Daoy (cell line): ENCODE measurements around the gene EXOC6B. TPM values are rescaled to one million over a fixed set of nuclear protein-coding genes. Genes with fewer than 3 reads are reported as not detected.

Experiments
- DNase-seq: peaks from one replicate; pipeline ENCODE4 v3.0.0-alpha.2; 2015; ENCODE audit warnings: low read depth
- total RNA-seq: library from RNA; depleted of rRNA; stranded (reverse); fragments of >200 nt; shearing (Covaris generic); gene quantifications from 2 replicates; pipeline ENCODE4 v1.2.3, GENCODE V29; 2014

The EXOC6B gene
- total RNA-seq, 1 experiment from 2014 or later = 7.6 TPM

DNA sequence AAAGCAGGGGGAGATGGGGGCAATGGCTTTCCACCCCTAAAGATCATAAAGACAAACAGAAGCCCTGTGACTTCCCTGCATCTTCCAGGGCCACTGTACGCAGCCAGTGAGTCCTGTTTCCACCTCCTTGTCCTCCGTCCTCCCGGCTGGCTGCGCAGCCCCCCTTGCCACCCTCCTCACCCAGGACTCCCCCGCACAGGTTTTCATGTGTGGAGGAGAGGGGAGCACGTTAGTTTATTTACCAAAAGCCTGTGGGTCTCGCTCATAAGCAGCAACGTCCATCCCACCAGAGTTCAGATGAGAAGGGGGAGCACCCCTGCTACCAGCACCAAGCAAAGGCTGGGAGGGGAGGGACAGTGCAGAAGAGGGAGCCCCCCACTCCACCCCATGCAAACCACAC, 689.9 kb downstream of the EXOC6B start:
- no peak for DNase-seq

DNA sequence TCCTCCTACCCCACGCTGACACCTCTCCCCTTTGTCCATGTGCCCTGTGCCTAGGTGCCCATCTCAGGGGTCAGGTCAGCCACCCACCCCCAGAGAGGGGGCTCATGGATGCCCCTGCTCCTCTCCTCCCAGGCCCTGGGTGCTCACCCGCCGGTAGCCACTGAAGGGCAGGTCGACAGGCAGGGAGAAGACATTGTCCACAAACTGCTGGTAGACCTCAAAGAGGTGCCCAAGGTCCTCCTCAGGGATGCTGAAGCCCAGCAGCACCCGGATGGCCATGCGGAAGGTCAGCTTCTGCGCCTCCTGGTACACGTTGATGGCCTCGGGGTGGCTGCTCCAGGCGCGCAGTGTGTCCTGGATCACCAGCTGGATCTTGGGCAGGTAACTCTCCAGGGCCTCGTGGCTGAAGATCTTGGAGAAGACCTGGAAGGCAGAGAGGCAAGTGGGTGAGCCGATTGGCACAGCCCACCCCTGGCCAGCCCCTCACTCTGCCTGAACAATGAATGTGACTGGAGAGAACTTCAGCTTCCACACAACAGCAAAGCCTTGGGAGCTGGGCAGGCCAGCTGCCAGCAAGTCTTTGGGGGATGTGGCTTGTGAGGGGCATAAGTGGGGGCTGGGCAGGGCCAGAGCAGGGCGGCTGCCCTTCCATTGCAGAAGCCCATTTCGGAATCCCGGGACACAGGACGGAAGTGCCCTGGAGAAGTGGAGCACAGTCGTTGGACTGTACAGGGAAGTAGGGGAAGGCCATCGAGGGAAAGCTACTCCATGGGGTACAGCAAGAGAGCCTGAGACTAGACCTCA, 690.6 kb downstream of the EXOC6B start:
- DNase-seq = no peak

DNA sequence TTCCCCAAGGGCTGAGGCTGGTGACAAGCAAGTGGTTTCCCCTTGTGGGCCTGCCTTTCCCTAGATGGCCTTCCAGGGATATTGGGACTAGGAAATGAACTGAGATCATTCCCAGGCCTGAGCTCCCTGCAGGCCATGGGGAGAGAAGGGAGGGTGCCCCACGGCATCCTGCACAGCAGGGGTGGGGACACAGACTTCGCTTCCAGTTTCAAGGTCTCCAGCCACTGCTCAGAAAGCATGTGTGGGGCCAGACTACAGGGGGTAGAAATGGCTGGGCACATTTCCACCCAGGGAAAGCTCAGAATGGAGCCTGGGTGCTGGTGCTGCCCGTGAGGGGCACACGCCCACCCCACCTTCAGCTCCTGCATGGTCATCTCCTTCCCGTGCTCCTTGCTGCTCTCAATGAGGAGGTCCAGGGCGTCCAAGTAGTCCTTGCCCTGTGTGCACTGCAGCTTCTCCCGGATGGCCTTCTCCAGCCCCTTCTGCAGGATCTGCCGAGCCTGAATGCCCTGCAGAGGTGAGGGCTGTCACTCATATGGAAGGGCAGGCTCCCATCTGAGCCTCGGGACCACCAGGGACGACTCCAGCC, 691.3 kb downstream of the EXOC6B start:
- DNase-seq = no peak

DNA sequence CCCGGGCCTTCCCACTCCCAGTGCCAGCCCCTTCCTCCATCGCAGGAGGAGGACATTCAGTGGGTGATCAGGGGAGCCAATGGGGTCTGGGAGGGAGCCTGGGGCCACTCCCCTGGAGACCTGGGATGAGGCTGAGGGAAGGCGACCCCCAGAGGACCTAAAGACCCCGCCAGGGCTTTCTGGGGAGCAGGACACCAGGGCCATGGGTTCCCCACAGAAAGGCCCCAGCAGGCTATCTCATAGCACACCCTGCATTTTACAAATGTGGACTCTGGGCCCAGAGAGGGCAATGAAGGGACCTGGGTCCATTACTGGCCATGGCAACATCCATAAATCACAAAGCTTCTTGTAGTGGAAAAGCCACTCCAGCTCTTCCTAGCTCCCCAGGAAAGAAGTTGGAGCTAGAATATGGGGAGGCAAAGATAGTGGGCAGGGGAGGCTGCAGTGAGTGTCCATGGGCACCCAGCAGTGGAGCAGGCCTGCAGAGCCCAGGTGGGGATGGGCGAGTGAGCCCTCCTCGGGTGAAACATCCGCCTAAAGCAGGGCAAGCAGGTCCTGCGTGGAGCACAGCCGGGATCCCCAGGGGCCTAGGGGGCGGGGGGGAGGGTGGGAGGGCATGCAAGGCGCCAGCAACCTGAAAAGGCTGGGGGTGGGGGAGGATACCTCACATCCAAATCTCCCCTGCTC, 692.0 kb downstream of the EXOC6B start:
- DNase-seq = no peak

DNA sequence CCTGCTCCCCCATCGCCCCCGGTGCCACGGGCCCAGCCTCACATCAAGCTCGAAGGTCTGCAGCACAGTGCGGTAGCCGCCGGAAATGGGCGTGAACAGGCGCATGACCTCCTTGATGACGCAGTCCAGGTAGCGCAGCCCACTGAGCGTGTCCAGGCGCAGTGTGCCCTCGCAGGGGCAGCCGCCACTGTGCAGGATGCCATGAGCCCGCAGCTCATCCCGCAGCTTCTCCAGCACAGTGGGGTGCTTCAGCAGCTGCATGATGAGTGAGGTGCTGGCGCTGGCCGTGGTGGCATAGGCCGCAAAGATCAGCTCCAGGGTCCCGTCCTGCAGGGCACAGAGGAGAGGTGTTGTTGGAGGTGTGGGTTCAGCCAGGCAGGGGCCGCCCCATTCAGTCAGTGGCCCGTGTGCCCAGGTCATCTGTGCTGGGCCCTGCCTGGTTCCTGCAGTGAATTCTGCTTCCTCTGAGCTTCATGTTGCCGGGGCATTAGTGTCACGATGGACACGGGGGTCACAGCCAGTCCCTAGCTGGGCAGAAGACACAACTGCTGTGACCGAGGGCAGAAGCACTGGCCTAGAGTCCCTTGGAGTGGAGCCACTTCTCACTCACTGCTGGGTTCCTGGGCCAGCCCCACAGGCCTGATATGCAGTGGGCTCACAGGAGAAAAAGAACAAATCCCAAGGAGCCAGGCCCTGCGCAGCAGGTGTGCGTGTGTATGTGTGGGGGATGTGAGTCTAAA, 692.7 kb downstream of the EXOC6B start:
- DNase-seq = no peak

DNA sequence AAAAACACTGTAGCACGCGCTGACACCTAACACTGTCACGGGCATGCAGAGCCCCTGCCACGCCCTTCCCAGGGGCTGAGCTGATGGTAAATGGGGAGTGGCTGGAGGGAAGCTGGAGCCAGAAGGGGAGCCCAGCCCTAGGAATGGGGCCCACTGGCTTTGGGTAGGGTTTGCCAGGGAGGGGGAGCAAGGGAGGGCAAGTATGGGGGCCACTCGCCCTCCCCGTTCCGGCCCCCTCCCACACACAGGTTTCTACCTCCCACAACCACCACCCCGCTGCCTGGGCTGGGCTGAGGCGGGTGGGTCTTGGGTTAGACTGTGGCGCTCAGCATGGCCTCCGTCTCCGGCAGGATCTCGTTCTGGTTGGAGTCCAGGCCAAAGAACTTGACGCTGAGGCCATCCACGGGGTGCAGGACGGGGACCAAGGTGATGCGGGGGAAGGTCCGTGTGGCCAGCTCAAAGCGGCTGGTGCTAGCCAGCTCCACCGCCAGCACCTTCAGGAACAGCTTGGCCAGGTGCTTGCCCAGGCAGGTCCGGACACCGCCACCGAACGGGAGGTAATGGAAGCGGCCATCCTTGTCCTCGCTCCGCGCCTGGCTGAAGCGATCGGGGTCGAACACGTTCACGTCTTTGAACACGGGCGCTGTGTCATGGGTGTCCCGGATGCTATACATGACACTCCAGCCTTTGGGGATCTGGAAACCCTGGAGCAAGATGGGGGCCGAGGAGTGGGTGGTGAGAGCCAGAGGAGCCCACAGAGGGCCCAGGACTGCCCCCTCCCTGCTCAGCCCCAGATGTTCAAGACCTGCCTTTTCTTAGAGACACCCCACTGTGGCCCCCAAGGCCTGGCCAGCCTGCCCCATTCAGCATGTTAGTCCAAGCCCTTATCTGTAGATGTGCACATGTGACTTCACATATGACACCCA, 693.7 kb downstream of the EXOC6B start:
- DNase-seq = no peak

DNA sequence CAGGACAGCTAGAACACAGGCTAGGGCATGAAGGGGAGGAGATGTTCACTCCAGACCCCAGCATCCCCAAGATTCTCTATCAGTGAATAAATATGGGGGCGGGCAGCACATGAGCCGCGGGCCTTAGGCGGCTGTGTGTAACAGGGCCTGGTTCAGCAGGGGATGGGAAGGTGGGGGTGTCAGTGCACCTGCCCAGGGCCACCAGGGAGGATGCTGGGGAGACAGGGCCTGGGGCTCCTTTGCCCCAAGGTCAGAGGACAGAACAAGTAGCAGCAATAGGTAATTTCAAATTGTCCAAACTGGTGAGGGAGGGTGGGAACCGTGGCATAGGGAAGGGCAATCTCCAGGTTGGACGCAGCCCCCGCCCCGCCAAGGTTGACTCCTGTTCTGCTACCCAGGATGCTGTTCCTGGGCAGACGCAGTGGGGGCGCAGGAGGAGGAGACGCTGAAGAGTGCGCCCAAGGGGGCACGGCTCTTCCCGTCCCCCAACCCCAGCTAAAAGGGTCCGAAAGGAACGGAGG, 694.4 kb downstream of the EXOC6B start:
- no peak for DNase-seq

DNA sequence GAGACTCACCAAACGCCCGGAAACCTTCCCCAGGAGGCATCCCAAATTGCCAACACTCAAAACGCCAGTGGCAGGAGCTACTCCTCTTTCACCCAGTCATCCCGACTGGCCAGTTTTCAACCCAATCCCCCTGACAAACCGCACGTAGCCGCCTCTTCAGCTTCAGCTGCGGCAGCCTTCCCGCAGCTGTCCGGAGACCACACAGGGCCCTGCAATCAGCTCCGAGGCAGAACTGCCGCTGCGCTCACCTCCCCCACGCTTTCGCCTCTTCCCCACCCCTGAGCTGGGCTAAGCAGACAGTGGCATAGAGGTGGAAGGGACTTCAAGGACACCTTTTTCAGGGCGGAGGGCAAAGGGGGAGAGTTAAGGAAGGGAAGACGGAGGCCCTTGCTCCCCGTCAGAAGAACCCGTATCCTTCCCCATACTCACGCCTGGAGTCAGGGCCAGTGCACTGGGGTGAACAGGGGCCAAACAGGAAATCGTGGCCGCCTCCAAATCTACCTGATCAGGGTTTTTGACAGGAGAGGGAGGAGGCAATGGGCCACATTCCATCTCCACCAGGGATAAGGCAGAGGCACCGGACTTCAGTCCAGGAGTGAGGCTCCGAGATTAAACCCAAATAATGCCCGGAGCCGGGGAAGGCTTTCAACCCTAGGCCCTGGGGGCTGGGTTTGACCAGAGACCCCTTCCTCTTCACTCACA, 695.0 kb downstream of the EXOC6B start:
- no peak for DNase-seq

DNA sequence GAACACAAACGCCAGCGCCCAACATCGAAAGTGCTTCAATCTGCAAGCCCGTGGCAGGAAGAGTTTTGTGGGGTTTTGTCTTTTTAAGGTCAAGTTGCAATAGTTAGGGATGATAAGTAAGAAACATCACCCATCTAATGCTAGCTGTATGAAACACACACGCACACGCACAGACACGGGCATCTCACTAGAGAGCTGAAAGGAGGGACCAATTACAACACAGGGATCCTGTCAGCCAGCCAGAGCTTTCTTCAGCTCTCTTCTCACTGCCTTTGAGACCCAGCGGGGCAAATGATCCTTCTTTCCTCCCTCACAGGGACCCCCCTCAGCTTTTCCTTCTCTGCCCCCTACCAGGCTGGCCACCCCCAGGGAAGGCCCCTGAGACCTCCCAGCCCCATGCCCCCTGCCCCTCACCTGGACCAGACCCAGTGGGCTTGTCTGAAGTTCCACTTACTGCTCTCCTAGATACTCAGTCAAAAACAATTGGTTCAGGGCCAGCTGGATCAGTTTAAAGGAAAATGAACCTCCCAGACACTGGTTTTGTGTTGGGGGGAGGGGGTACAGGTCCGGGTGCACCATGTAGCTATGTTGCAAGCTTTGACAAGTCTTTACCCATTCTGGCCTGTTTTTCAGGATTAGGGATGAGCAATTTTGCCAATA, 696.0 kb downstream of the EXOC6B start:
- no peak for DNase-seq

DNA sequence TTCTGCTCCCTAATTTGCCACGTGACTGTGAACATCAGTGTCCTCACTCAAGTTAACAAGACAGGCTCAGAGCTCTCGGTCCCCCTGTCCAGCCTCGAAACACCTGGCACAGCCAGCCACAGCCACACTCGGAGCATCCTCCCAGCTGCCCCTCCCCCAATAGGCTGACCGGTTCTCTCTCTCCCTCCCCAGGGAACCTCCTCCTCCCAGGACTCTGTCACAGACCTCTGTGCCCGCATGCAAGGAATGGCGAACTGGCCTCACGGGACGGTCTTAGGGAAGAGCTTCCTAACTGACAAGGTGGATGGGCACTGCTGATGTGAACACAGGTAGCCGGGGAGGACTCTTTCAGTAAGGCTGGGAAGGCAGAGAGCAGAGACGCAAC, 697.0 kb downstream of the EXOC6B start:
- no peak for DNase-seq

DNA sequence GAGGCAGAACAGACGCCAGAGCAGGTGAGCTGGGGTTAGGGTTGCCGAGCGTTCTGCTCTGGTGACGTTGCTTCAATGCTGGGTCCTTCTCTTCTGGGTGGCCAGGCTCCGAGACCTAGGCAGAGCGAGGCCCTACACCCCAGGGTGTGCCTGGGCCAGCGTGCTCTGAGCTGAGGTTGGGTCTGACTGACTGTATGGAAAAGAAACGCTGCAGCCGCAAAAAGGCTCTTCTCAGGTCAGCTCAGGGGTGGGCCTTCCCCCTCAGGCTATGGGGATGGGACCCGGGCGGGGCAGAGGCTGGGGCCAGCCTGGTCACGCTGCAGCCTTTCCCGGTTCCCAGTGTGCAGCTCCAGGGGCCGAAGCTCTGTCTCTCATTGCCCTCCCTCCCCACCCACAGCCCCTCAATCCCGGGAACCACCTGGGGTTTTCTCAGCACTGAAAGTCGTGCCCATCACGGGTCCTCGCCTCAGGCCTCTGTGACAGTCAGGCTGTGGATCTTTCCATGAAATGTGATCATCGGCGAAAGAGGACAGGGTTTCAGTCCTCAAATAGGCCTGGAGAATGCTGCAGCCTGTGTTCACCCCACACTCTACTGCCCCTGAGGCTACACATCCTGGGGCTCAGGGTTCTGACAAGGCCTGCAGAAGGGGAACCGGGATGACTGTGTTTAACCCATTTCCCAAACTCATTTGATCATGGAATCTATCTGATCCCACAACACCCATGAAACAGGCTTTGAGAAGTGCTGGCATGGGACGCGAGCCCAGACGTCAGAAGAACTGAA, 697.6 kb downstream of the EXOC6B start:
- DNase-seq = no peak

DNA sequence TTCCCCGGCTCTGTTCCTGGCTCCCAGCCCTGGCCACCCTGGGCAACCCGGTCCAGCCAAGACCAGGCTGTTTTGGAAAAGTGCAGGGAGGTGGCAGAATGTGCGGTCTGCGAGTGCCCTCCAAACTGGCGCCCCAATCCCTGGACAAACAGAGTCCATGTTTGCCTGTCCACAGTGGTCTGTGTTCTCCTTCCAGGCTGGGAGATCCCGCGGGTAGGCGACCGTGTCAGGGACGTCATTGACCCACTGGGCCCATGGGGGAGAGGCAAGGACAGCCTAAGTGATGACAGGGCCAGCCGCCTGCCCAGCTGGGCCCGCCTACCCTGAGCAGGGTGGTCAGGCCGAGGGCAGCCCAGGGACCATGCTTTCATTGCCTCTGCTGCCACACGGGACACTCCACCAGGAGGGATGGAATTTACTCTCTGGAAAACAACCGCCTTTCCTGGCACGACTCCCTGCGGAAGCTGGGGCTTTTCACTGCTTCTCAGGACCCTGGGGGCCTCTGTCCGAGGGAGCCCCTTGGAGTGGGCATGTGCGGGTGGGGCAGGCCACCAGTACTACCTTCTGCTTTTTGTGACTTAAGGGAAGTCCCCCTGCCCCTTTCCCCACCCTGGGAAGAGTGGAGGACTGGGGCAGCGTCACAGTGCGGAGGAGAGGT, 698.3 kb downstream of the EXOC6B start:
- DNase-seq = no peak

DNA sequence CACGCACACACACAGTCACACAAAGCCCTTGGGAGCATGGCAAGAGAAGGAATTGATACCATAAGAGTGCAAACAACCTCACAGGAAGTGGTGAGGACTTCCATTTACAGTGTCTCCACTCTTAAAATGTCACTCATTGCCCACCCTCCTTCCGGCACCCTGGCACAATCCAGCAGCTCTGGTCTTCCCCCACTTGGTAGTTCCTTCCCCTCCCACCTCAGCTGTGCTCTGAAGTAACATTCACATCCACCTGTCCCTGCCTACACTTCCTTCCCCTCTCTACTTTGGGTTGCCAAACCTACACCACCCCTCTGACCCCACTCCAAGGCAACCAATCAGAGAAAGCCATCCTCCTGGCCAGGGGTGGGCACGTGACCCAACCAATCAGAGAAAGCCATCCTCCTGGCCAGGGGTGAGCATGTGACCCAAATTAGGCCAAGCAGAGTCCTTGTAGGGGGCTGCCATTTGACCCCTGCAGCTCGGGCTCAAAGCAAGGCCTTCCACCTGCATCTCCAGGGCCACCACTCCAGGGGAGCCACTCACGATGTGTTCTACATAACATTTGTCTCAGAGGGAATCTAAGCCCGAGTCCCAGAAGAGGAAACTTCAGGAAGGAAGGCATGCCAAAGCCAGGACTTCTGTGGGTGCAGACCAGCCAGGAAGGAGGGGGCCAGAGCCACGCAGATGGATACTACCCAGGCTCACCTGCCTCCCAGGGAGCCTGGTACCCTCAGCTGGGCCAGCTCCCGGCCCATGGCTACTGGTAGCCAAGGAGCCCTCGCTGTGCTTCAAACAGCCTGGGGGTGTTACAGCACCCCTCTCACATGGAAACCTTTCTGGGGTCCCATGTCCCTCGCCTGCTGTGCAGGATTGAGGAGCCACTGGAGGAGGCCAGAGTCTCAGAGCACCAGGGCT, 699.4 kb downstream of the EXOC6B start:
- no peak for DNase-seq
